ENCODE results near the gene LDLR. TPM values are rescaled to one million over a fixed set of nuclear protein-coding genes. Genes with fewer than 3 reads are reported as not detected.
"Not testable (repeated sequence)": the region's sequence is repeated elsewhere in the genome, so short reads cannot be mapped to it uniquely, and the experiment has no call there.

The LDLR gene
- total RNA-seq, 1 donor from 2014 or later = 158 TPM

GRCh38 chr19:11087870-11088505 is 1.3 kb upstream of the LDLR start:
- no peak for DNase-seq (ENCODE audit: low spot score)
- H3K27ac Mint-ChIP-seq (ENCODE audit: unreplicated experiment) = peak overlapping the region; percentile 100
- H3K4me1 Mint-ChIP-seq (ENCODE audit: unreplicated experiment) = peaks cover 20% of the 10 kb centered on the region
- peaks cover 22% of the 10 kb centered on the region for H3K36me3 Mint-ChIP-seq (ENCODE audit: low read depth, unreplicated experiment)
- H3K27me3 Mint-ChIP-seq (ENCODE audit: unreplicated experiment) = peaks cover 13% of the 10 kb centered on the region
- peak overlapping the region; percentile 94 for H3K4me3 Mint-ChIP-seq (ENCODE audit: unreplicated experiment)
- no peaks in the 10 kb centered on the region for H3K9me3 Mint-ChIP-seq (ENCODE audit: unreplicated experiment)
- TF ChIP-seq CTCF (IDR thresholded peaks at IDR 0.05; ENCODE audit: unreplicated experiment) = no peak

- no peak for DNase-seq (ENCODE audit: low spot score)
- Mint-ChIP-seq H3K9me3 (ENCODE audit: unreplicated experiment) (no peaks in the 10 kb centered on the region), H3K4me3 (ENCODE audit: unreplicated experiment) (peak overlapping the region; percentile 94), H3K27me3 (ENCODE audit: unreplicated experiment) (peaks cover 14% of the 10 kb centered on the region), H3K27ac (ENCODE audit: unreplicated experiment) (peak overlapping the region; percentile 100), H3K4me1 (ENCODE audit: unreplicated experiment) (peaks cover 25% of the 10 kb centered on the region), H3K36me3 (ENCODE audit: low read depth, unreplicated experiment) (peaks cover 22% of the 10 kb centered on the region)
- no peak for TF ChIP-seq CTCF (IDR thresholded peaks at IDR 0.05; ENCODE audit: unreplicated experiment)
These were observed 583 bp upstream of the LDLR start for GRCh38 chr19:11088506-11089253.

DNA sequence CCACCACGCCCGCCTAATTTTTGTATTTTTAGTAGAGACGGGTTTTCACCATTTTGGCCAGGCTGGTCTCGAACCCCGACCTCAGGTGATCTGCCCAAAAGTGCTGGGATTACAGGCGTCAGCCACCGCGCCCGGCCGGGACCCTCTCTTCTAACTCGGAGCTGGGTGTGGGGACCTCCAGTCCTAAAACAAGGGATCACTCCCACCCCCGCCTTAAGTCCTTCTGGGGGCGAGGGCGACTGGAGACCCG is 676 bp downstream of the LDLR start:
- peak overlapping the region; percentile 94 for H3K4me3 Mint-ChIP-seq (ENCODE audit: unreplicated experiment)
- H3K9me3 Mint-ChIP-seq (ENCODE audit: unreplicated experiment); DNase-seq (ENCODE audit: low spot score): not testable (repeated sequence)
- H3K27ac Mint-ChIP-seq (ENCODE audit: unreplicated experiment) = peak overlapping the region; percentile 100
- peaks cover 35% of the 10 kb centered on the region for H3K4me1 Mint-ChIP-seq (ENCODE audit: unreplicated experiment)
- peaks cover 17% of the 10 kb centered on the region for H3K27me3 Mint-ChIP-seq (ENCODE audit: unreplicated experiment)
- H3K36me3 Mint-ChIP-seq (ENCODE audit: low read depth, unreplicated experiment) = peaks cover 28% of the 10 kb centered on the region

GRCh38 chr19:11090264-11090996 is 1.2 kb downstream of the LDLR start:
- H3K36me3 Mint-ChIP-seq (ENCODE audit: low read depth, unreplicated experiment) = peaks cover 30% of the 10 kb centered on the region
- peaks cover 17% of the 10 kb centered on the region for H3K27me3 Mint-ChIP-seq (ENCODE audit: unreplicated experiment)
- peak overlapping the region; percentile 99 for H3K27ac Mint-ChIP-seq (ENCODE audit: unreplicated experiment)
- no peaks in the 10 kb centered on the region for H3K9me3 Mint-ChIP-seq (ENCODE audit: unreplicated experiment)
- peaks cover 38% of the 10 kb centered on the region for H3K4me1 Mint-ChIP-seq (ENCODE audit: unreplicated experiment)
- no peak for TF ChIP-seq CTCF (IDR thresholded peaks at IDR 0.05; ENCODE audit: unreplicated experiment)
- DNase-seq (ENCODE audit: low spot score) = peak; percentile 93
- H3K4me3 Mint-ChIP-seq (ENCODE audit: unreplicated experiment) = peak overlapping the region; percentile 95

DNA sequence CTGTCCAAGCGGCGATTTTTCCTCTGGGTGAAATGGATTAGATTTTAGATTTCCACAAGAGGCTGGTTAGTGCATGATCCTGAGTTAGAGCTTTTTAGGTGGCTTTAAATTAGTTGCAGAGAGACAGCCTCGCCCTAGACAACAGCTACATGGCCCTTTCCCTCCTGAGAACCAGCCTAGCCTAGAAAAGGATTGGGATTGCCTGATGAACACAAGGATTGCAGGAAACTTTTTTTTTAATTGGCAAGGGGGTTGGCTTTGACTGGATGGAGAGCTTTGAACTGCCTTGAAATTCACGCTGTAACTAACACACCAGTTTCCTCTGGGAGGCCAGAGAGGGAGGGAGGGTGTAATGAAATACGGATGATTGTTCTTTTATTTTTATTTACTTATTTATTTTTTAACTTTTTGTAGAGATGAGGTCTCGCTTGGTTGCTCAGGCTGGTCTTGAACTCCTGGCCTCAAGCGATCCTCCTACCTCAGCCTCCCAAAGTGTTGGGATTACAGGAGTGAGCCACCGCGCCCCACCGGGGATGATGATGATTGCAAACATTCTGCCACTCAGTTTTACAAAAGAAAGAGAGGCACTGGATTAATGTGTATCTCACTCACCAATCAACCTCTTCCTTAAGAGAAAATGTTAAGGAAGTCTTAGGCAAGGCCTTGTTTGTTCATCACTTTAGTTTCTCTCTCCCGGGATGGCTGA is 1.9 kb downstream of the LDLR start:
- Mint-ChIP-seq H3K36me3 (ENCODE audit: low read depth, unreplicated experiment) (peaks cover 37% of the 10 kb centered on the region), H3K27ac (ENCODE audit: unreplicated experiment) (peak overlapping the region; percentile 99)
- no peak for TF ChIP-seq CTCF (IDR thresholded peaks at IDR 0.05; ENCODE audit: unreplicated experiment)

More for the DNA sequence above, 1.9 kb downstream of the LDLR start:
- peaks cover 43% of the 10 kb centered on the region for H3K4me1 Mint-ChIP-seq (ENCODE audit: unreplicated experiment)
- no peak for DNase-seq (ENCODE audit: low spot score)
- H3K4me3 Mint-ChIP-seq (ENCODE audit: unreplicated experiment) = peak overlapping the region; percentile 95
- H3K9me3 Mint-ChIP-seq (ENCODE audit: unreplicated experiment) = no peaks in the 10 kb centered on the region
- H3K27me3 Mint-ChIP-seq (ENCODE audit: unreplicated experiment) = peaks cover 17% of the 10 kb centered on the region
